Measurements from ENCODE around the gene ZBTB8B.
"Not testable (repeated sequence)": the region's sequence is repeated elsewhere in the genome, so short reads cannot be mapped to it uniquely, and the experiment has no call there.

The ZBTB8B gene

DNA sequence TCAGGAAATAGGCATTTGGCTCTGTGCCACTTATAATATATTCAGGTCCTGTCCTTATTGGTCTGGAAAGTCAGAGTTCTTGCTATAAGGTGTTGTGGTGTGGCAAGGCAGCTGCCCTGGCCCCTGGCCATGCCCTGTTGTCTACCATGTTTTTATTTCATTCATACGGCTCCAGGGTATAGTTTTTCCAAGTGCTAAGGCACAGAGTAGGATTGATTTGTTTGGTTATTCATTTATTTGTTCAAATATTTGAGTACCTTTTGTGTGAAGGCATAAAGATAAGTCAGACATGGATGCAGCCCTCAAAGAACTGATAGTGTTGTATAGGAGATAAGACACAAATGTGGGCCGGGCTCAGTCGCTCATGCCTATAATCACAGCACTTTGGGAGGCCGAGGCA lies 10.1 kb downstream of the ZBTB8B start:
- no peak for DNase-seq (ENCODE audit: low read depth)
- TF ChIP-seq, protein P1, sequence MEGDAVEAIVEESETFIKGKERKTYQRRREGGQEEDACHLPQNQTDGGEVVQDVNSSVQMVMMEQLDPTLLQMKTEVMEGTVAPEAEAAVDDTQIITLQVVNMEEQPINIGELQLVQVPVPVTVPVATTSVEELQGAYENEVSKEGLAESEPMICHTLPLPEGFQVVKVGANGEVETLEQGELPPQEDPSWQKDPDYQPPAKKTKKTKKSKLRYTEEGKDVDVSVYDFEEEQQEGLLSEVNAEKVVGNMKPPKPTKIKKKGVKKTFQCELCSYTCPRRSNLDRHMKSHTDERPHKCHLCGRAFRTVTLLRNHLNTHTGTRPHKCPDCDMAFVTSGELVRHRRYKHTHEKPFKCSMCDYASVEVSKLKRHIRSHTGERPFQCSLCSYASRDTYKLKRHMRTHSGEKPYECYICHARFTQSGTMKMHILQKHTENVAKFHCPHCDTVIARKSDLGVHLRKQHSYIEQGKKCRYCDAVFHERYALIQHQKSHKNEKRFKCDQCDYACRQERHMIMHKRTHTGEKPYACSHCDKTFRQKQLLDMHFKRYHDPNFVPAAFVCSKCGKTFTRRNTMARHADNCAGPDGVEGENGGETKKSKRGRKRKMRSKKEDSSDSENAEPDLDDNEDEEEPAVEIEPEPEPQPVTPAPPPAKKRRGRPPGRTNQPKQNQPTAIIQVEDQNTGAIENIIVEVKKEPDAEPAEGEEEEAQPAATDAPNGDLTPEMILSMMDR (conservative IDR thresholded peaks at IDR 0.05; ENCODE audit: low read depth, low read length) = no peak
- H3K4me3 ChIP-seq (ENCODE audit: low read length) = no peak overlapping the region

DNA sequence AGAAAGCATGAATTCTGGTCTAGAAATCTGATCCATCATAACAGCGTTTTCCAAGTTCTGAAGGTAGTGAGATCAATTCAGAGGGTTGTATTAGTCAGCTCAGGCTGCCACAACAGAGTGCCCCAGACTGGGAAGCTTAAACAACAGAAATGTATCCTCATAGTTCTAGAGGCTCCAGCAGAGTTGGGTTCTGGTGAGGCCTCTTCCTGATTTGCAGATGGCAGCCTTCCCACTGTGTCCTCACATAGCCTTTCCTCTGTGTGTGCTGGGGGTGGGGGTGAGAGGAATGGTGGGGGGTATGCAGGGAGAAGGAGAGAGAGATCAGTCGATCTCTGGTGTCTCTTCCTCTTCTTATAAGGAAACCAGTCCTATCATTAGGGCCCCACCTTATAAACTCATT lies 15.1 kb downstream of the ZBTB8B start:
- TF ChIP-seq, protein P1 (conservative IDR thresholded peaks at IDR 0.05; ENCODE audit: low read depth, low read length) = no peak
- no peak for DNase-seq (ENCODE audit: low read depth)
- H3K4me3 ChIP-seq (ENCODE audit: low read length) = no peak overlapping the region

DNA sequence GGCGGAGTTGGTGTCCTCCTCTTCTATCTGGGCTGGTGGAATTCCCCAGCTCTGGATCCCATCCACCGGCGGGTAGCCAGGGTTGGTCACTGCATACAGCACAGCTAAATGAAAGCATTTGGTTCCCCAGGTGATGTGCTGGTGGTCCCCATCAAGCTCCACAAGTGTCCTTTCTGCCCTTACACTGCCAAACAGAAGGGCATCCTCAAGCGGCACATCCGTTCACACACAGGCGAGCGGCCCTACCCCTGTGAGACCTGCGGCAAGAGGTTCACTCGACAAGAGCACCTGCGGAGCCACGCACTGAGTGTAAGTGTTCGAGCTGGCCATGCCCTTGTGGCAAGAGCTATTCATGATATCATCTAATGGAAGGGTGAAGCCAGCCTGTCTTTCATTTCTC lies 15.9 kb downstream of the ZBTB8B start:
- no peak overlapping the region for H3K4me3 ChIP-seq (ENCODE audit: low read length)
- TF ChIP-seq, protein P1 (conservative IDR thresholded peaks at IDR 0.05; ENCODE audit: low read depth, low read length) = no peak
- no peak for DNase-seq (ENCODE audit: low read depth)

DNA sequence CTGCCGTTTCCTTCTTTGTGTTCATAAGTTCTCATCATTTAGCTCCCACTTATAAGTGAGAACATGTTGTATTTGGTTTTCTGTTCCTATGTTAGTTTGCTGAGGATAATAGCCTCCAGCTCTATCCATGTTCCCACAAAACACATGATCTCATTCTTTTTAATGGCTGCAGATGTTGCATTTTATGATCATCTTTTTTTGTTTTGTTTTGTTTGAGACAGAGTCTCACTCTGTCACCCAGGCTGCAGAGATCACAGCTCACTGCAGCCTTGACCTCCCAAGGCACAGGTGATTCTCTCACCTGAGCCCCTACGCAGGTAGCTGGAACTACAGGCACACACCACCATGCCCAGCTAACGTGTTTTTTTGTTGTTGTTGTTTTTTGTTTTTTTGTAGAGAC lies 16.9 kb downstream of the ZBTB8B start:
- not testable (repeated sequence) for DNase-seq (ENCODE audit: low read depth); H3K4me3 ChIP-seq (ENCODE audit: low read length)

DNA sequence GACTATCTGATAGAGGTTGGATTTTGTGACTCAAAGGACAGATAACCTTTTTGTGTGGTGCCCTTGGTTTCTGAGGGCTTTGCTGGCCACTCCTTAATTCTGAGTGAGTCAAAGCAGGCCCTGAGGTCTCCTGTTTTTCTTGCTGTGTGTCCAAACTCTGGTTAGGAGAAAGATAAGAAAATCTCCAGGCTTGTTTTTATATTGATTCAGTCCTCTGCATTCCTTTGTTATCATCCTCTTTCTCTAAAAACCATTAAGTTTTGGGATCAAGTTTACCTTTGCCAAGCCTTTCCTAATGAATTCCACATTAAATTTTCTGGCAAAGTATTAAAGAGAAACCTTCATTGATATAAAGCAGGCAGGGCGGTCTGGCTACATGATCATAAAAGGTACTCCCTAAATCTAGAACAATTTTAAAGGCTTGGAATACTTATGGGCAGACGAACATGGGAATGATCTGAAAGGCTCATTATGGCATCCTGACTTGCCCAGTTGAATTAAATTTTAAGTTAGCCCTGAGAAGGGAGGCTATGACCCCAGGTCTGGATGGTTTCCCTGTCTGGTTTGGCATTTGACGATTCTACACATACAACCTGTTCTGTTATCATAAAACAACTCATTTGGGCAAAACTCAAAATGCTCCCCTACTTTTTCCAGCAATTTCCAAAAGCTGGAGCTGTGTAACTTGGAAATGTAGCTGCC lies 20.8 kb downstream of the ZBTB8B start:
- TF ChIP-seq, protein P1 (conservative IDR thresholded peaks at IDR 0.05; ENCODE audit: low read depth, low read length) = no peak
- DNase-seq (ENCODE audit: low read depth) = no peak
- H3K4me3 ChIP-seq (ENCODE audit: low read length) = no peak overlapping the region

DNA sequence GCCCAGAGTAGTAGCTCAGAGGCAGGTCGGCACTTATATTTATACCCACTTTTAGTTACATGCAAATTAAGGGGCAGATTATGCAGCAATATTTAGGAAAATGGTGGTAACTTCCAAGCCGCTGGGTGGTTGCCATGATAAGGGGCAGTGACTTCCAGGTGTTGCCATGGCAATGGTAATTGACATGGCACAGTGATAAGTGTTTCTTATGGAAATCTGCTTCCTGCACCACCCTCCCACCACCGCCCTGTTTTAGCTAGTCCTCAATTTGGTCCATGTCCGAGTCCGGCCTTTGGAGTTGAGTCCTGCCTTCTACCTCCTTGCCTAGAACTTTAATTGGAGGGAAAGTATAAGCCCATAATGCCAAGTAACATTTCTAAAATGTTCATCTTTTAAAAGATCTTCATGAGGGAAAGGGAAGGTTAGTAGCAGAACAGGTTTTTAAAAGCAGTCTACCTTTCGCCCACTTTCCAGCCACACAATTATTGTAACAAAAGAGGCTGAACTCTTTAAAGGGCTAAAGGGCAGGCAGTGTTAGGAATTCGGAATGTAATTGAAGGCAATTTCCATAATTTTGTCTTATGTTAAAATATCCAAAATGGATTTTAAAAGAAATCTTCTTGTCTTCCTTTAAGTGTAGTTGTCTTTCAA lies 21.7 kb downstream of the ZBTB8B start:
- no peak for DNase-seq (ENCODE audit: low read depth)
- H3K4me3 ChIP-seq (ENCODE audit: low read length) = no peak overlapping the region
- TF ChIP-seq, protein P1 (conservative IDR thresholded peaks at IDR 0.05; ENCODE audit: low read depth, low read length) = no peak

DNA sequence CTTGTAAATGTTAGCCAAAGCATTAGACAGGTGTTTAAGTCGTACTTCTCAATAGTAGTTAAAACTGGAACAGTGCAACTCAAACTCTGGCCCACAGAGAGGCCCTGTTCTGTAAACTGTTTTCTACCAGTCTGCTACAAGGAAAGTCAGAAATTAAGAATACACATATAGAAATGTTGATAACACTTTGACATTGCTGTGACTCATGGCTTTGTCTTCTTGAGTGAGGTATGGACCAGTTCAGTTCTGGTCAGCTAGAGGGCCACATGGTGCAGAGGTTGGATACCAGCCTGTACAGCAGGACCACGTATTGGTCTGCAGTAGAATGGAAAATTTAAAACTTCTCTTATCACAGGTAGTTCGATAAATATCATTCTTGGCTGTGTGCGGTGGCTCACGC lies 22.3 kb downstream of the ZBTB8B start:
- DNase-seq (ENCODE audit: low read depth) = no peak
- TF ChIP-seq, protein P1 (conservative IDR thresholded peaks at IDR 0.05; ENCODE audit: low read depth, low read length) = no peak
- no peak overlapping the region for H3K4me3 ChIP-seq (ENCODE audit: low read length)
